SK-N-SH (cell line): ENCODE measurements around the gene DLX6. TPM values are rescaled to one million over a fixed set of nuclear protein-coding genes. Genes with fewer than 3 reads are reported as not detected.

Experiments used
- CTCF ChIA-PET: fragments of 300-600, 350-600 bp; formaldehyde crosslinking; extraction: SDS; loops from one replicate; lab custom pipeline; 2021; lab: Yijun Ruan, JAX
- POLR2A ChIA-PET: fragments of 350-600 bp; sonication (Branson Sonifier 250); formaldehyde crosslinking; extraction: SDS; loops from one replicate; lab custom pipeline; 2020; ENCODE audit warnings: antibody characterized with exemption, inconsistent platforms; lab: Yijun Ruan, JAX
- DNase-seq: peaks from one replicate; pipeline ENCODE4 v3.0.0; 2012
- H2AFZ ChIP-seq: fragments of 200-600 bp; sonication (generic); 2 replicates; pipeline ENCODE4 v1.8.1; 2016; ENCODE audit warnings: antibody characterized with exemption, mild to moderate bottlenecking, low read depth
- H3F3A ChIP-seq: fragments of 200-600 bp; sonication (generic); replicated peaks from 2 replicates; pipeline ENCODE3; 2016; ENCODE audit warnings: antibody characterized with exemption, mild to moderate bottlenecking; ENCODE audit not compliant: insufficient read depth
- H3K27ac ChIP-seq, 2 experiments: fragments of 200-500 bp in 1 of 2; fragments of 200-600 bp in 1 of 2; sonication (Bioruptor generic) in 1 of 2; sonication (generic), shearing (Covaris generic) in 1 of 2; 2 replicates each; pipeline versions ENCODE4 v1.5.1 to v1.6.1; 2014 to 2016; ENCODE audit warnings: low read depth in 2 of 2, inconsistent platforms in 1 of 2, low read length in 1 of 2, mild to moderate bottlenecking in 1 of 2, mixed read lengths in 1 of 2
- H3K27me3 ChIP-seq: fragments of 200-600 bp; sonication (generic), shearing (Covaris generic); 2 replicates; pipeline ENCODE4 v1.6.1; 2016; ENCODE audit warnings: mixed run types; ENCODE audit not compliant: insufficient read depth
- H3K36me3 ChIP-seq, 2 experiments: fragments of 200-500 bp in 1 of 2; fragments of 200-600 bp in 1 of 2; sonication (Bioruptor generic) in 1 of 2; sonication (generic) in 1 of 2; replicated peaks in 1 of 2; 2 replicates each; pipeline versions ENCODE3 to v1.5.1; 2014 to 2016; ENCODE audit warnings: low read length in 1 of 2, mild to moderate bottlenecking in 1 of 2; ENCODE audit not compliant: insufficient read depth in 2 of 2, control insufficient read depth in 1 of 2
- H3K4me1 ChIP-seq, 2 experiments: fragments of 200-500 bp in 1 of 2; fragments of 200-600 bp in 1 of 2; sonication (Bioruptor generic) in 1 of 2; sonication (generic), shearing (Covaris generic) in 1 of 2; 2 replicates each; pipeline versions ENCODE4 v1.5.1 to v1.6.1; 2014 to 2016; ENCODE audit warnings: low read depth in 1 of 2, low read length in 1 of 2, mixed run types in 1 of 2; ENCODE audit not compliant: insufficient read depth in 2 of 2, control insufficient read depth in 1 of 2
- H3K4me2 ChIP-seq: fragments of 200-600 bp; sonication (generic), shearing (Covaris generic); 2 replicates; pipeline ENCODE4 v1.6.1; 2017; ENCODE audit warnings: mixed run types
- H3K4me3 ChIP-seq, 2 experiments: fragments of 200-500 bp in 1 of 2; fragments of 200-600 bp in 1 of 2; sonication (Bioruptor generic) in 1 of 2; sonication (generic), shearing (Covaris generic) in 1 of 2; 2 replicates each; pipeline versions ENCODE4 v1.5.1 to v1.8.1; 2014 to 2016; ENCODE audit warnings: low read depth in 2 of 2, inconsistent platforms in 1 of 2, low read length in 1 of 2, mild to moderate bottlenecking in 1 of 2, mixed read lengths in 1 of 2, moderate library complexity in 1 of 2
- H3K79me2 ChIP-seq: fragments of 200-600 bp; sonication (generic); 2 replicates; pipeline ENCODE4 v1.8.1; 2017; ENCODE audit warnings: mild to moderate bottlenecking; ENCODE audit not compliant: insufficient read depth
- H3K9ac ChIP-seq: fragments of 200-600 bp; sonication (generic); 2 replicates; pipeline ENCODE4 v1.6.1; 2017; ENCODE audit warnings: mixed run types
- H3K9me2 ChIP-seq: fragments of 200-600 bp; sonication (generic); 2 replicates; pipeline ENCODE4 v1.6.1; 2017; ENCODE audit warnings: mixed run types
- H3K9me3 ChIP-seq: fragments of 200-600 bp; sonication (generic); 2 replicates; pipeline ENCODE4 v1.6.1; 2017; ENCODE audit warnings: mixed run types, mild to moderate bottlenecking, moderate library complexity
- H4K20me1 ChIP-seq: fragments of 200-600 bp; sonication (generic); 2 replicates; pipeline ENCODE4 v1.6.1; 2017; ENCODE audit warnings: mild to moderate bottlenecking, mixed run types; ENCODE audit not compliant: insufficient read depth
- EZH2phosphoT487 ChIP-seq: fragments of 200-600 bp; sonication (generic); IDR thresholded peaks from 2 replicates; pipeline ENCODE4 v1.6.1; 2017; ENCODE audit warnings: low read depth, mixed run types, mild to moderate bottlenecking, antibody characterized with exemption, moderate library complexity, borderline replicate concordance
- FOXM1 ChIP-seq: IDR thresholded peaks from 2 replicates; pipeline ENCODE4 v1.4.0; 2012; ENCODE audit warnings: low read depth, mild to moderate bottlenecking
- GABPA ChIP-seq: IDR thresholded peaks from 2 replicates; pipeline ENCODE4 v1.4.0; 2012; ENCODE audit warnings: low read depth, mild to moderate bottlenecking
- MEF2A ChIP-seq: IDR thresholded peaks from 2 replicates; pipeline ENCODE4 v1.4.0; 2012; ENCODE audit warnings: low read depth, borderline replicate concordance
- NFIC ChIP-seq: IDR thresholded peaks from 2 replicates; pipeline ENCODE4 v1.4.0; 2012; ENCODE audit warnings: borderline replicate concordance
- POLR2AphosphoS5 ChIP-seq: IDR thresholded peaks from 2 replicates; pipeline ENCODE4 v1.6.1; 2012; ENCODE audit warnings: low read depth, low read length
- RAD21 ChIP-seq: IDR thresholded peaks from 2 replicates; pipeline ENCODE4 v1.6.1; 2012; ENCODE audit warnings: mild to moderate bottlenecking, low read length
- RCOR1 ChIP-seq: fragments of 150-350 bp; IDR thresholded peaks from 2 replicates; pipeline ENCODE4 v1.6.1; 2017; ENCODE audit warnings: antibody characterized with exemption, low read length
- RXRA ChIP-seq: IDR thresholded peaks from 2 replicates; pipeline ENCODE4 v1.4.0; 2012; ENCODE audit warnings: low read depth, mild to moderate bottlenecking, borderline replicate concordance
- SIN3A ChIP-seq: IDR thresholded peaks from 2 replicates; pipeline ENCODE4 v1.6.1; 2012; ENCODE audit warnings: low read depth, mild to moderate bottlenecking, low read length, moderate library complexity, borderline replicate concordance
- SMC3 ChIP-seq: IDR thresholded peaks from 2 replicates; pipeline ENCODE4 v1.6.1; 2012; ENCODE audit warnings: low read depth, low read length, improper control_type of control experiment
- TAF1 ChIP-seq: IDR thresholded peaks from 2 replicates; pipeline ENCODE4 v1.6.1; 2012; ENCODE audit warnings: low read depth, mild to moderate bottlenecking, low read length, moderate library complexity, borderline replicate concordance
- TCF12 ChIP-seq: IDR thresholded peaks from 2 replicates; pipeline ENCODE4 v1.4.0; 2012
- YY1 ChIP-seq: IDR thresholded peaks from 2 replicates; pipeline ENCODE4 v1.4.0; 2012; ENCODE audit warnings: low read depth, mild to moderate bottlenecking
- WGBS: methylation state at CpG from one replicate; pipeline ENCODE4 v1.1.6; 2017; ENCODE audit warnings: low lambda C conversion rate; 5-methylcytosine and 5-hydroxymethylcytosine counted together
- polyA plus RNA-seq, 3 experiments: library from polyadenylated mRNA; depleted of rRNA; stranded (reverse); fragments of >200 nt; gene quantifications; 2 replicates each; pipeline ENCODE4 v1.2.3, GENCODE V29; 2012
- TF ChIP-seq, protein P1 (sequence below): fragments of 150-350 bp; IDR thresholded peaks from 2 replicates; pipeline ENCODE4 v1.6.1; 2016; ENCODE audit warnings: mild to moderate bottlenecking, low read depth, low read length
- TF ChIP-seq, protein P2 (sequence below): fragments of 200-600 bp; sonication (generic); IDR thresholded peaks from 2 replicates; pipeline ENCODE4 v1.6.1; 2017; ENCODE audit warnings: antibody characterized with exemption, mild to moderate bottlenecking, moderate library complexity
- TF ChIP-seq, protein P3 (sequence below): IDR thresholded peaks from 2 replicates; pipeline ENCODE4; 2012

Gene DLX6
- polyA plus RNA-seq, 1 of the 3 experiments (the other 2 are of a cell fraction) = 0.23 TPM

DNA sequence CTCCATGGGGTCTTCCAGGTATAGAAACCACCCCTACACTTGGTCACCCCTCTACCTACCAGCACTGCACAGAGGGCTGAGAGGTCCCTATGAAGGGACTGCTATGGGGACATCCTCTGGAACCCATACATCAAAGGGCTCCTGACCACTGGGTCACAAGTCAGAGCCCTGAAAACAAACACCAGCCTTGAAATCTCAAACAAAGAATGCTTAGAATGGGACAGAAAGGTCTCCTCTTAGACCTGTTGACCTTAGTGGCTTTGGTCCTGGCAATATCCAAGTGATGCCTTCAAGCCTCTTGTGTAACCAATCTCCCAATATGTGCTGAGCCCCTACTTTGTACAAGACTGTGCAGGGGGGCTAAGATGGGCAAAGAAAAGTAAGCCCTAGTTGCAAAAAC lies 34.6 kb upstream of the DLX6 start (continued):
- TF ChIP-seq YY1 (no peak), TCF12 (no peak)

DNA sequence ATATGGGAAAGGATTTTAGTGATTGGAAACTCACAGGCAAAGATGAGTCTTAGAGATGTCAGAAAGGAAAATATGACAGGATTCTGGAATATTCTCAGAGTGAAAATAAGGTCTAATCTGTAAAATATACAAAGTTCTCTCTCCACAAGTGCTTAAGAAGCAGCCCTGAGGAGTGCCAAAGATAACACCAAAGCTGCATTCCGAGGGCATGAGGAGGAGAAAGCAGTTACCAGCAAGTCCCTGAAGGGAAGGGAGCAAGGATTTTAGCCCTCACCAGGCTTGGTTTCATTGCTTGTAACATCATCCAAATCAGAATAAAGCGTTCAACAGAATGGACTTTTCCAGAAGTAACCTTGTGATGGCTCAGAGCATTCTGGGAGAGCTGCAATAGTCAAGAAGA lies 31.4 kb upstream of the DLX6 start:
- no peaks in the 10 kb centered on the region for H3K4me1 ChIP-seq
- POLR2A ChIA-PET = no interaction called here
- H3K9me3 ChIP-seq = no peaks in the 10 kb centered on the region
- H2AFZ ChIP-seq = no peak overlapping the region
- TF ChIP-seq NFIC = no peak
- TF ChIP-seq GABPA = no peak
- no peak for TF ChIP-seq RAD21
- TF ChIP-seq YY1 = no peak
- no peak for TF ChIP-seq SMC3
- TF ChIP-seq RCOR1 = no peak
- no peak for TF ChIP-seq RXRA
- TF ChIP-seq MEF2A = no peak
- TF ChIP-seq FOXM1 = no peak
- TF ChIP-seq, protein P1, sequence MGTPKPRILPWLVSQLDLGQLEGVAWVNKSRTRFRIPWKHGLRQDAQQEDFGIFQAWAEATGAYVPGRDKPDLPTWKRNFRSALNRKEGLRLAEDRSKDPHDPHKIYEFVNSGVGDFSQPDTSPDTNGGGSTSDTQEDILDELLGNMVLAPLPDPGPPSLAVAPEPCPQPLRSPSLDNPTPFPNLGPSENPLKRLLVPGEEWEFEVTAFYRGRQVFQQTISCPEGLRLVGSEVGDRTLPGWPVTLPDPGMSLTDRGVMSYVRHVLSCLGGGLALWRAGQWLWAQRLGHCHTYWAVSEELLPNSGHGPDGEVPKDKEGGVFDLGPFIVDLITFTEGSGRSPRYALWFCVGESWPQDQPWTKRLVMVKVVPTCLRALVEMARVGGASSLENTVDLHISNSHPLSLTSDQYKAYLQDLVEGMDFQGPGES = no peak
- no peak for TF ChIP-seq SIN3A
- no peak for TF ChIP-seq EZH2phosphoT487
- TF ChIP-seq TAF1 = no peak
- TF ChIP-seq, protein P2, sequence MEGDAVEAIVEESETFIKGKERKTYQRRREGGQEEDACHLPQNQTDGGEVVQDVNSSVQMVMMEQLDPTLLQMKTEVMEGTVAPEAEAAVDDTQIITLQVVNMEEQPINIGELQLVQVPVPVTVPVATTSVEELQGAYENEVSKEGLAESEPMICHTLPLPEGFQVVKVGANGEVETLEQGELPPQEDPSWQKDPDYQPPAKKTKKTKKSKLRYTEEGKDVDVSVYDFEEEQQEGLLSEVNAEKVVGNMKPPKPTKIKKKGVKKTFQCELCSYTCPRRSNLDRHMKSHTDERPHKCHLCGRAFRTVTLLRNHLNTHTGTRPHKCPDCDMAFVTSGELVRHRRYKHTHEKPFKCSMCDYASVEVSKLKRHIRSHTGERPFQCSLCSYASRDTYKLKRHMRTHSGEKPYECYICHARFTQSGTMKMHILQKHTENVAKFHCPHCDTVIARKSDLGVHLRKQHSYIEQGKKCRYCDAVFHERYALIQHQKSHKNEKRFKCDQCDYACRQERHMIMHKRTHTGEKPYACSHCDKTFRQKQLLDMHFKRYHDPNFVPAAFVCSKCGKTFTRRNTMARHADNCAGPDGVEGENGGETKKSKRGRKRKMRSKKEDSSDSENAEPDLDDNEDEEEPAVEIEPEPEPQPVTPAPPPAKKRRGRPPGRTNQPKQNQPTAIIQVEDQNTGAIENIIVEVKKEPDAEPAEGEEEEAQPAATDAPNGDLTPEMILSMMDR = no peak
- TF ChIP-seq POLR2AphosphoS5 = no peak
- TF ChIP-seq, protein P3, sequence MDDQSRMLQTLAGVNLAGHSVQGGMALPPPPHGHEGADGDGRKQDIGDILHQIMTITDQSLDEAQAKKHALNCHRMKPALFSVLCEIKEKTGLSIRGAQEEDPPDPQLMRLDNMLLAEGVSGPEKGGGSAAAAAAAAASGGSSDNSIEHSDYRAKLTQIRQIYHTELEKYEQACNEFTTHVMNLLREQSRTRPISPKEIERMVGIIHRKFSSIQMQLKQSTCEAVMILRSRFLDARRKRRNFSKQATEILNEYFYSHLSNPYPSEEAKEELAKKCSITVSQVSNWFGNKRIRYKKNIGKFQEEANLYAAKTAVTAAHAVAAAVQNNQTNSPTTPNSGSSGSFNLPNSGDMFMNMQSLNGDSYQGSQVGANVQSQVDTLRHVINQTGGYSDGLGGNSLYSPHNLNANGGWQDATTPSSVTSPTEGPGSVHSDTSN = no peak
- H3K36me3 ChIP-seq = no peaks in the 10 kb centered on the region
- 13% methylated on average over 2 of the region's 2 CpGs for WGBS
- no peak overlapping the region; a peak in 1 of 4 replicates for H3K27ac ChIP-seq
- no peaks in the 10 kb centered on the region for H3K9me2 ChIP-seq
- H3K4me3 ChIP-seq = no peak overlapping the region
- peaks cover 6% of the 10 kb centered on the region; the same call in 1 of the 2 replicates for H3K27me3 ChIP-seq
- peaks cover 4% of the 10 kb centered on the region for H3F3A ChIP-seq
- CTCF ChIA-PET = no interaction called here
- no peak overlapping the region for H3K9ac ChIP-seq
- H4K20me1 ChIP-seq = no peaks in the 10 kb centered on the region
- no peak for DNase-seq
- H3K4me2 ChIP-seq = no peak overlapping the region
- H3K79me2 ChIP-seq = no peaks in the 10 kb centered on the region
